HG02840 (cell line): ENCODE data around the gene KIF1B.

Experiments
- ATAC-seq: cut with Tn5 transposase; IDR thresholded peaks from one replicate; pipeline ENCODE4 v1.9.1; 2021; ENCODE audit warnings: mild to moderate bottlenecking, moderate library complexity, moderate number of reproducible peaks; ENCODE audit not compliant: unreplicated experiment, low FRiP score

The KIF1B gene

DNA sequence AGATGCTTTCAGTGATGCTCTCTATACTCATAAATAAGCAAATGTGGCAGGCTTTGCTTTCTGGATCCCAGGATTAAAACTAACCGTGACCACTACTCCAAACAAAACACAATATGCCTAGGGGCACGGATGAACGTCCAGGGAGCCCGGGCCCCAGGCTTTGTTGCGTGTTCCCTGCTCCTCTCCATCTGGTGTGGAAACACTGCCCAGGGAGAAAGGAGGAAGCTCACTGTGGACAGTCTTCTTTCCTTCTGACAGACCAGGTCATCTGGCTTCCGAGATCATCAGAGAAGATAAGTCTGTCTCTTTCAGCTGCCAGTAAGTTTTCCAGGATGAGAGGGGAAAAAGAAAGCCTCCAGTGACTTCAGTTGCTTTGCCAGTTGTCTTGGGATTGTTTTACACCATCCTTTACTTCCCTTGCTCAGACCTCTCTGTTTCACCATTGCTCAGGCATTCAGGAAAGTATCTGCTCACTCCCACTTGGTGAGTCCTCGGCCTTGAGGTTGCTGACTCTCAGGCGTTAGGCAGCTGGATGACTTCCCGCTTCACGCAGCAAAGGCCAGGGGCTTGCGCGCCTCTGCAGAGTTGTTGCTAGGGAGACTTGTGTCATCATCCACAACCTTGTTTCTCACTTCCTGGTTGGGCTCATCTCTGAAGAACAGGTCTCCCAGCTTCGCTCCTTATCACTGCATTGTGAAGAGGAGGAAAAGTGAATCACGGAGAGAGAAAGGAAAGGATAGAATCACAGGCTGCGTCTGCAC is 167.9 kb downstream of the KIF1B start:
- ATAC-seq, result no peak

DNA sequence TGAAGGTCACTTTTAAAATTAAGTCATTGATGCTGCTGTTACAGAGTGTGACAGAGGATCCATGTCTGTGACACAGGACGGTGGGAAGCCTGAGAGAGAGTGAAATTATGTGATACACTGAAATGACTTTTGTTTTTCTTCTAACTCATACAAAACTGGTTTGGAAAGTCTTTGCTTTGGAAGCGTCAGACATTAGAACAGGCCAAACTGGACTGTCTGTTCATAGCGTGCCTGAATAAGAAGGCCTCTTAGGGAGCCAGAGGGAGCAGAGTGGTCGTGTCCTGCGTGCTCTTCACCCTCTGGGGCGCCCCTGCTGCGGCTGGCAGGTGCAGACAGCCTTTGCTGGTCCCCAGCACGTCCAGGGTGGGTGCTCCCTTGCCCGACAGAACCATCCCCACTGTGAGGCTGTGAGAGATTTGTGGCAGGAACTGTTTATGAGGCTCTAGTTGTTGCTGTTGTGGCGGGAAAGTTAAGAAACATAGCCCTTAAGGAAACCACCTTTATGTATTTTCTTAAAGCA is 168.8 kb downstream of the KIF1B start:
- ATAC-seq, result no peak

DNA sequence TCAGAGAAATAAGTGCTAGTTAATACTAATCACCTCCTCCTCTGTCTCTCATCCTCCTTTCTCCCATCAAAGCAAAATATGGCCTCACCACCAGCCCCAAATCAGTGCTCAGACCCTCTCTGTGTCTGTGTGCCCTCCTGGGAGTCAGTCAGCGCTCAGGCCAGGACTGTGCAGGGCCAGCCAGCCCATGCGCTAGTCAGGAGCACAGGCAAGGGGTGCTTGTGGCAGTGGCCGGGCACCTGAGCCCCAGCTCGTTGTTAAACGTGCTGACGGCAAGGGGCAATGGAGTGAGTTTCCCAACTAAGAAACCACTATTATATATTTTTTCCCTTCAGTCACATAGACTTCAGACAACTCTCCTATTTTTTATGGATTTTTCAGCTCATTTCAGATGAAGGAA is 169.3 kb downstream of the KIF1B start:
- ATAC-seq, result no peak

DNA sequence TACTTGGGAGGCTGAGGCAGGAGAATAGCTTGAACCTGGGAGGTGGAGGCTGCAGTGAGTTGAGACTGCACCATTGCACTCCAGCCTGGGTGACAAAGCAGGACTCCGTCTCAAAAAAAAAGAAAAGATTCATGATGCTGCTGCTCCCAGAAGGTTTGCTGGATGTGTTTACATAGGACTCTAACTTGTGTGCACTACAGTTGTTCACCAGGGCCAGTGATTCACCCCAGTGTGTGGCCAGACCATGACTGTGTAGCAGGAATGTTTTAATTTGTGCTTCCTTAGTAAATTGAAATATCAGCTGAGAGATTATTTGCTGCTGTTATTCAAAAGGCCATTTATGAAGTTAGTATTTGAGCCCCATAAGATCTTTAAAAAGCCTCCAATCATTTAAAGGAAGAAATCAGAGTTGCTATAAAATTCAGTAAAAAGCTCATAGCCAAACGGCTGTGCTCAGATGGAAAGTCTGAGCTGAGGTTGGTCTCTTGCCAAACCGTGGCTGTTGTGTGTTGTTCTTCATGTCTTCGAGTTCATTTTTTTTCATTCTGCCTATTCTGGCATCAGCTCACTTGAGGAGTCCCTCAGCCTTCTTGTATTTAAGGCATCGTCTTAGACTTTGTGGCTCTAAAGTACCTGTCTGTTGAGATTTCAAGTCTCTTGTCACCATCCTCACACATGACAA is 170.4 kb downstream of the KIF1B start:
- no peak for ATAC-seq

DNA sequence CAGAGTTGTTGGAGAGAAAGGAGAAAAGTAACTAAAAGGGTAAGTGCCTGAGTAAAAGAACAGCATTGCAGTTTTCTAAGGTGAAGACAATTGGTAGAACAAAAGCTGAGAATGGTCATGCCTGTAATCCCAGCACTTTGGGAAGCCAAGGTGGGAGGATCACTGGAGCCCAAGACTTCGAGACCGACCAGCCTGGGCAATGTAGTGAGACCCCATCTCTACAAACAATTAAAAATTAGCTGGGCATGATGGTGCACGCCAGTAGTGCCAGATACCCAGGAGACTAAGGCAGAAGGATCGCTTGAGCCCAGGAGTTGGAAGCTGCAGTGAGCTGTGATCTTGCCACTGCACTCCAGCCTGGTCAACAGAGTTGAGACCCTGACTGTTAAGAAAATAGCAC is 173.3 kb downstream of the KIF1B start:
- no peak for ATAC-seq

DNA sequence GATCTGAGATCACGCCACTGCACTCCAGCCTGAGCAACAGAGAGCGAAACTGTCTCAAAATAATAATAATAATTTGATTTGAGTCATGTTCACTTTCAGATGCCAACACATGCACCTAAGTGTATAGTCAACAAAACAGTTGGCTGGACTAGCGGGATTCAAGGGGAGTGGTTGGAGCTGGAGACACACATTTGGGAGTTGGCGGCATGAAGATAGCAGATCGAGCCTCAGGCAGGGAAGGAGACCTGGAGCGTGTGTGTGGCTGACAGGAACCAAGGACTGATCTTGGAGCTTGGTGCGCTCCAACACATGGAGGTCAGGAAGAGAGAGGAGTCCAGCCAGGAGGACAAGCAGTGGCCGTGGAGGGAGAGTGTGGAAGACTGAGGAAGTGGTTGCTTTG is 173.8 kb downstream of the KIF1B start:
- no peak for ATAC-seq

DNA sequence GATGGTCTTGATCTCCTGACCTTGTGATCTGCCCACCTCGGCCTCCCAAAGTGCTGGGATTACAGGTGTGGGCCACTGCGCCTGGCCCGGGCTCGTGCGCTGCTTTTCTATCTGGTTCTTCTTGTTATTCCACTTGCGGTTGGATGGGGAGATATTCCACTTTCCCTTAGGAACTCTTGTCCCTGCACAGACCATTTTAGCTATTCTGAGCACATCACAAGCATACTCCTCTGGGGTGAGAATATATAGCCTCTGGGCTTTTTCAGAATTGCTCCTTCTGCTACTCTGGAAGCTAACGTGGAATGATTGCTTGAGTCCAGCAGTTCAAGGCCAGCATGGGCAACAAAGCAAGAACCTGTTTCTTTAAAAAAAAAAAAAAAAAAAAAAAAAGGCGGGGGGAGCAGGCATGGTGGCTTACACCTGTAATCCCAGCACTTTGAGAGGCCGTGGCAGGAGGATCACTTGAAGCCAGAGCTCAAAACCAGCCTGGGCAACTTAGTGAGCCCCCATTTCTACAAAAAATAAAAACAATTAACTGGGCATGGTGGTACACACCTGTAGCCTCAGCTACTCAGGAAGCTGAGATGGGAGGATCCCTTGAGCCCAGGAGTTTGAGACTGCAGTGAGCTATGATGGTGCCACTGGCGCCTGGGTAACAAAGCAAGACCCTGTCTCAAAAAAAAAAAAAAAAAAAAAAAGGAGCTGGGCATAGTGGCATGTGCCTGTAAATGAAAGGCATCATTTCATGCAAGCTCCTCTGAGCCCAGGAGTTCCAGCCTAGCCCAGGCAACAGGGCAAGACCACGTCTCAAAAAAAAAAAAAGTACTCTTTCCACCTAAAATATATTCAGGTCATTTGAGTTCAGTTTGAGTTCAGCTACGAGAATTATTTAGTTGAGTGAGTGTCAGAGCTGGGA is 176.6 kb downstream of the KIF1B start:
- ATAC-seq, result no peak

DNA sequence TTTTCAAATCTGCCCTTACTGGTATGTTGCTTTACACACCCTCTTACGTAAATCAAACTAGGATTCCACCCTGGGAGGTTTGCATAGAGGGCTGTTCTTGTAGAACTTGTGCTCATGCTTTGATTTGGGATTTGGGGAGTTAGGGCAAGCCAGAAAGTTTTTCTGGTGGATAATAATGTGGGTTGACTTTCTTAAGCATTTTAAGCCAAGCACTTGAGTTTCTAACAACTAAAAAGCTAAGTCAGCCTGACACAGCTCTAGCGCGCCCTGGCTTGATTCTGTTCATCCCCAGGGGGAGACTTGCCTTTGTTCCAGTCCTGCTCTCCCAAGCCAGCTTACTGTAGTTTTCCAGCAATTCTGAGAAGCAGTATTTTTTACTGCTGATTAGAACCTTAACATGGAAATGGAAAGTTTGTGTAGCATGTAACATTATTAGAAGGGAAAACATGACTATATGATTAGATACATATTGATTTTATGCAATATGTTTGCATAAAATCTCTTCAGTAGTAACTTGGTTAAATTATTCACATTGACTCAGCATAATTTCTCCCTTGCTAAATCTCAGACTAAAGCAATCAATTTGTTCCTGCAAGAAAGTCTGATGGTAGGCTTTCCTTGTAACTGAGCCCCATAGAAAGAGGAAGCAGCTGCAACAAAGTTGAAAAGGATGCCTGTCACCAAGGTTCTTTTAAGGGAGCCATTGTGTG is 177.5 kb downstream of the KIF1B start:
- ATAC-seq, result no peak

DNA sequence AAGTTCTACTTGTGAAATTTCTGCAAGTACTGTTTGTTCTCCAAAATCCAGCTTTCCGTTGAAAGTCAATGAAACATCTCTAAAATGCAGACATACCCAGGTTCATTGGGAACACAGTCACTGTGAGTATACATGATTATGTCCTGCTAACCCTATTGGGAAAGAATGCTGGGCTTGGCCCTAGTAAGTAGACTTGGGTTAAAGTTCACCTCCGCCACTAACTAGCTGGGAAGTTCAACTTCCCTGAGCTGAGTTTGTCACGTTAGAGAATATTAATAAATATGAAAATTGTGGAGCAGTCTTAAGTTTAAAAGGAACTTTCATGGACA is 178.0 kb downstream of the KIF1B start:
- no peak for ATAC-seq

DNA sequence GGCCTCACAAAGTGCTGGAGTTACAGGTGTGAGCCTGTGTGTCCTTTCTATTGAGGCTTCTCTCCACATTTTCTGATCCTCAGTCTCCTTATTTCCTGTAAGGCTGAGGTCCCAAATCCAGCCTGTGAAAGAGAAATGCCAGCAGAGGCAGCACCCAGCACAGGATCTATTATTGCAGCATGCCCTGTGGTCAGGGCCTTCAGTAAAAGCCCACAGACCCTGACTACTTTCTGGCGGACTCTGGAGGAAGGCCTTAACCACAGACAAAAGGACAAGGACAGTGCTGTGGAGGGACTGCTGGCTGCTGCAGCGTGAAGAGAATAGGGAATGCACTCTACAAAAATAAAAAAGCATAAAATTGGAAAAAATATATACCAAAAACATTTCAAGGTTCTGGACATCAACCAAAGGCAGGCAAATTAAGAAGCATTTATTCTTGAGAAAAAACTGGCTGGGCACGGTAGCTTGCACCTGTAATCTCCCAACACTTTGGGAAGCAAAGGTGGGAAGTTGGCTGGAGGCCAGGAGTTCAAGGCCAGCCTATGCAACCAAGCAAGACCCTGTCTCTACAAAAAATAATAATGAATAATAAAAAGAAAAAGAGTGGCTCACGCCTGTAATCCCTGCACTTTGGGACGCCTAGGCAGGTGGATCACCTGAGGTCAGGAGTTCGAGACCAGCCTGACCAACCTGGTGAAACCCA is 179.1 kb downstream of the KIF1B start:
- no peak for ATAC-seq

DNA sequence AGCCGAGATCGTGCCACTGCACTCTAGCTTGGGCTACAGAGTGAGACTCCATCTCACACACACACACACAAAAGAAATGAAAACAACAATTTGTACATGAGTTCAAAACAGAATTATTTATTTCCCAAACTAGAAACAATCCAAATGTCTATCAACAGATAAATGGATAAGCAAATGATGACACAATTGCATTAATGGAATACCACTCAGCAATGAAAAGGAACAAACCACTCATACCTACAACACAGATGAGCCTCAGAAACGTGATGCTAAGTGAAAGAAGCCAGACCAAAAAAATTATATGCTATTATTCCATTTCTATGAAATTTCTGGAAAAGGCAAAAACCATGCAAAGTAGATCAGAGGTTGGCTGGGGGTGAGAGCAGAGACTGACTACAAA is 186.5 kb downstream of the KIF1B start:
- no peak for ATAC-seq

DNA sequence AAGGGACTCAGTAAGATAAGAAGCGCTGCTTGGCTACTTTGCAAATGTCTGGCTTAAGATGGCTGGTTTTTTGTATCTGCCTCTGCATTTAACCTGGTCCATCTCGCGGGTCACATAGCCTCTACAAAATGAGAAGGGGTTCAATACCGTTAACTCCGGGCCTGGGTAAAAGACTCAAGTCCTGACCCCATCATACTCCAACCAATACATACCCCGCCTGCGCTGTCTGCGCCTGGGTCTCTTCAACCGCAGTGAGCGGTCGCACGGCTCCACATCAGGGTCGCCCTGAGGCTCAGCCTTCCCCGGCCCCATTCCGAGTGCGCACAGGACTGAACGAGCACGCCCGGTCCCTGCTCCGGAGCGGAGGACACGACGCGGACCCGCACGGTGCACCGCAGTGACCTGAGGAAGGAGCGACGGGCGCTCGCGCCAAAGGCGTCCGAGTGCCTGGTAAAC is 187.9 kb downstream of the KIF1B start:
- ATAC-seq, result no peak

DNA sequence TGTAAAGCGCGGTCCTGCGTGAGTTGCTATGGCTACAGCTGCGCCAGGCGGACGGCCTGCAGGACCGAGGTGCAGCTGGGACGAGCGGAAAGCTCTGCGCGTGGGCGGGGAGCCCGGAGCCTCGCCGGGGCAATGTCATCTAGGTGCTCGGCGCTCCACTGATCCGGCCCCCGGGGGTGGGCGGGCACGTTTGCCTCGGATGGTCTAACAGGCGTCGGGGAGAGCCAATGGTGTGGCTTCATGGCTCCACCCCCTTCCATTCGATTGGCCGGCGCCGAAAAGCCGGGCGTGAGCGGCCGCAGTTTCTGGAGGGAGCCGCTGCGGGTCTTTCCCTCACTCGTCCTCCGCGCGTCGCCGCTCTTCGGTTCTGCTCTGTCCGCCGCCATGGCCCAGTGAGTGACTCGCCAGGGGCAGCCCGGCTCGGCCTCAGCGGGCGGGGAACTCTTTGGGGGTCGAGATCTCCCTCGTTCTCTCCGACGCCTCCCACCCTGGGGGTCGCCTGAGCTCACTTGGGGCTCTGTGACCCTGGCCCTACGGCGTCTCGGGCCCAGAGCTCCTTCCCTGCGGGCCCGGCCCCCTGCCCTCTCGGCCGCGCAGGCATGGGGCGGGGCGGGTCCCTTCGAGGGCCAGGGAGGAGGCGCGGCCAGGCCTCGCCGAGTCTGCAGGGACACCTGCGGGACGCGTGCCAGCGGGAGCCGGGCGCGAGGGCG is 188.5 kb downstream of the KIF1B start, which contains the start of gene PGD:
Gene PGD, plus strand, starts transcription at position 331 of the 710 bp plus-strand sequence. Its CDS starts 54 bp downstream, at position 385.
- peak; percentile 94 for ATAC-seq

DNA sequence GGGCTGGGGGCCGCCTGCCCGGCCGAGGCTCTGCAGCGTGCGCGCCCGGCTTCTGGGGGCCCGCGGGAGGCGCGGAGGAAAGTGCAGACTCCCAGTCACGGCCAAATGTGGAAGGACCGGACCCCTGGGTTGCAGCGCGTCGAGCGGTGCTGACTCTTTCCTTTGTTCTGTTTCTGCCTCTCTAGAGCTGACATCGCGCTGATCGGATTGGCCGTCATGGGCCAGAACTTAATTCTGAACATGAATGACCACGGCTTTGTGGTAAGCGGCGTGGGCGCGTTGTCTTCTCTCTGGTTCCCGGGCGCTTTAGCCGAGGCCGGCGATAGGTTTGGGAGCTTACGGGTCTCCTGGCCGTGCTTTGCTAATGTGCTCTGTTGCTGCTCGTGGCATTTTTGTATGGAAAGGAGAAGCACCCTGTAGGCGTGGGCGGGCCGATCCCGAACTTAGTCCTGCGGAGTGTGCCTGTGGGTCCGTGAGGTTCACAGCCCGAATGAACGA is 189.1 kb downstream of the KIF1B start:
- ATAC-seq, result no peak

DNA sequence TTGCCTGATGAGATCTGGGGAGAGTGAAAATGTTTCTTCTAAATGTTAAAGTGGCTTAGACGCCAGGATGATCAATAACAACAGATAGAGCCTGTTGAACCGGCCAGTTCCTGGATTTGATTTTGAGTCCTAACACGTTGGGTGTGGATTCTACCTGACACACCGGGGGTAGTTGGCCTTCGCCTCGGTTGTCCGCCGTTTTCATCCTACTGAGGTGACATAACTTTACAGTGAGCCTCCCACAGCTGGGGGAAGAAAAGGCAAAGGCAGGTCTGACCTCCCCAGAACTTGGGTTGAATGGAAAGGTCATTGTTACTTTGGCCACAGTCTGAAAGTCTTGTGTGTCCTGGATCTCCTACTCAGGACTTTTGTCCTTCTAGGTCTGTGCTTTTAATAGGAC is 189.6 kb downstream of the KIF1B start:
- no peak for ATAC-seq

DNA sequence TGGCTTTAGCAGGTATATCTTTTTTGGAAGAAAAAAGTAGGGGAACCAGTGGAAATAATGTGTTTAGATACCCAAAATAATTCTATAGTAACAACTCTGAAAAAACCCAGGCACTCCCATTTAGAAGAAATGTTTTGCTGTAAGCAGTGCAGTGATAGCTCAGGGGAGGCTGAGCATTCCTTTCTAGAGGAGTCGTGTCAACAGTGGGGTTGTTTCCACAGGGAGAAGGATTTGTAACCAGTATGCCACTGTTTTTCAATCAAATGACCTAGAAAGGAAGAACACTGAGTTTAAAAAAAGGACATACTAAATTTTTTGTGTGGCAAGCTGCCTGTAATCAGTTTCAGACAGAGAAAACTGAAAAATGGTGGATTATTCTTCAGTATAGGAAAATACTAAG is 190.9 kb downstream of the KIF1B start:
- no peak for ATAC-seq

DNA sequence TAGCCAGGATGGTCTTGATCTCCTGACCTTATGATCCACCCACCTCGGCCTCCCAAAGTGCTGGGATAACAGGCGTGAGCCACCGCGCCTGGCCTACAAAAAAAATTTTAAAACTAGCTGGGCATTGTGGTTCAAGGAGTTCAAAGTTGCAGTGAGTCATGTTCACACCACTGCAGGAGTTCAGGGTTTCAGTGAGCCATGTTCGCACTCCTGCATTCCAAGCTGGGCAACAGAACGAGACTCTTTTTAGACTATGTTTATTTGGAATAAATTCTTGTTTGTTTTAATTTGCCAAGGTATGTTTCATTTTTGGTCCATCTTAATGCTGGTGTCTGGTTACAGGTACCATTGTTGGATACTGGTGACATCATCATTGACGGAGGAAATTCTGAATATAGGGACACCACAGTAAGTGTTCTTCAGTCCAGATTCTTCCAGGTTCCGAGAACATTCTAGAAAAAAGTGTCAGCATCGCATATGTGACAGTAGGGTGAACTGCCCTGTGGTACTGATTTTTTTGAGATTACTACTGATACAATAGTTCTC is 192.4 kb downstream of the KIF1B start:
- ATAC-seq, result no peak

DNA sequence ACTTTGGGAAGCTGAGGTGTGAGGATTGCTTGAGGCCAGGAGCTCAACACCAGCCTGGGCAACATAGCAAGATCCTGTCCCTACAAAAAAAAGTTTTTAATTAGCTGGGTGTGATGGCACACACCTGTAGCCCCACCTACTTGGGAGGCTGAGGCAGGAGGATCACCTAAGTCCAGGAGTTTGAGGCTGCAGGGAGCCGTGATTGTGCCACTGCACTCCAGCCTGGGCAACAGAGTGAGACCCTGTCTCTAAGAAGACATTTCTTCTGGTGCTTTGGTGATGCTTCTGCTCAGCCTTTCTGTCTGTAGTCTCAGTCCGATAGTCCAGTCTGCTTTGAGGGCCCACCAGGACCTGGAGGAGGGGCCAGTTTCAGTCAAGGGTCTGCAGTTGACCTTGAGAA is 196.8 kb downstream of the KIF1B start:
- ATAC-seq, result no peak
